Measurements from ENCODE around the gene PSKH1. TPM values are rescaled to one million over a fixed set of nuclear protein-coding genes. Genes with fewer than 3 reads are reported as not detected.

Gene PSKH1
- total RNA-seq, 1 experiment from 2014 or later, result 24.2 TPM

DNA sequence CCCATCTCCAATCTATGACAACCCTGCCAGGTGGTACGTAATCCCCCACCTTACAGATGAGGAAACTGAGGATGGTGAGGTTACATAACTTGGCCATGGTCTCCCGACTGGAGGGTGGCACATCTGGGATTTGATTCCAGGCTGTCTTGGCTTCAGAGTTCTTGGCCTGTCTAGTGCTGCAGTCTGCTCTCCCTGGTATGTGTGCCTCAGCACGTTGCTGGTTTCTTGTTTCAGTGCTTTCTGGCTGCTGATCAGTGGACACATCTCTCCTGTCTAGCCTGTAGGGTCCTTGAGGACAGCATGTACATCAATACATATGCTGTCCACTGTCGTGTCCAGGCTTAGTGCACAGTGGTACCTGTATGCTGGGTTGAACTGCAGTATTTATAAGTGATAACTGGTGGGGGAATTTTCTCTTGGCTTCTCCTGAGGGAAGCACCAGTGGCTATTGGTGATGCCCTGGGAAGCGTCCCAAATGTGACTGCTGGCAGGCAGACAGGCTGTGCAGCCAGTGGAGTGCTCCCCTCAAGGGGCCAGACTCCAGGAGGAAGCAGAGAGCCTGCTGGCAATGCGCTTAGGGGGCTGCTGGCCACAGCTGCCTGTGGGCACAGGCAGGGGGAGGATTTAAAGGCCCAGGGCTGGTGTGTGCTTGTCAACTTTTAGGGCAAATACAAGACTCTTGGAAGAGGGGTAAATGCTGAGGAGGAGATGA is 24.2 kb downstream of the PSKH1 start:
- Histone ChIP-seq H3K36me3 (ENCODE audit: insufficient read depth, low read length, poor library complexity, severe bottlenecking) (no peaks in the 10 kb centered on the region), H3K4me3 (ENCODE audit: low read depth, low read length, poor library complexity, severe bottlenecking) (no peak overlapping the region), H3K4me1 (ENCODE audit: insufficient read depth, low read length, poor library complexity, severe bottlenecking) (no peaks in the 10 kb centered on the region), H3K27me3 (replicated peaks; ENCODE audit: insufficient read depth, low read depth, low read length, poor library complexity) (no peaks in the 10 kb centered on the region), H3K27ac (ENCODE audit: low read depth, low read length, poor library complexity, severe bottlenecking) (no peak overlapping the region), H3K9me3 (ENCODE audit: low read depth, low read length, poor library complexity, severe bottlenecking) (no peaks in the 10 kb centered on the region)
- POLR2A ChIA-PET (ENCODE audit: low non-redundant PET), result no interaction called here
- intact Hi-C loops (cut with micrococcal nuclease; ENCODE audit: unreplicated experiment), result no loop called here
- TF ChIP-seq EZH2 (IDR thresholded peaks at IDR 0.05; ENCODE audit: borderline replicate concordance, low read depth, low read length, poor library complexity, severe bottlenecking) (no peak), CTCF (conservative IDR thresholded peaks at IDR 0.05; ENCODE audit: low read depth, low read length) (no peak)
- CTCF ChIA-PET, result no interaction called here
- DNase-seq (ENCODE audit: low spot score), result no peak
- no TSS peak for BruUV-seq (replicated peaks)

DNA sequence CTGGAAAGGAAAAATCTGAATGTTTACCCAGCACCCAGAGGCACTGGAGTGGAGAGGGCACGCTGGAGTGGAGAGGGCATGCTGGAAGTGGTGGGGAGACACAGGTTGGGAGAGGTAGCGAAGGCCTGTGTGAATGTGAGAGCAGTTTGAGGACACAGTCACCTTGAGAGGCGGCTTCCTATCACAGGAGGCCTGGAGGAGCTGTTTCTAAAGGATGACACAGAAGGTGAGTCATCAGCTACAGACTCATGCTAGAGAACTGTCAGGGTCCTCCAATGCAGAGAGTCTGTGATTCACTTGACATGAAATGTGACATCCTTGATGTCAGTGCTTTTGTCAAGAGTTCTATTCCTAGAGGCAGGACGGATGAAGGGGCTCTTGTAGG is 24.8 kb downstream of the PSKH1 start:
- TF ChIP-seq CTCF (conservative IDR thresholded peaks at IDR 0.05; ENCODE audit: low read depth, low read length) (no peak), EZH2 (IDR thresholded peaks at IDR 0.05; ENCODE audit: borderline replicate concordance, low read depth, low read length, poor library complexity, severe bottlenecking) (no peak)
- DNase-seq (ENCODE audit: low spot score), result peak; percentile 46
- Histone ChIP-seq H3K36me3 (ENCODE audit: insufficient read depth, low read length, poor library complexity, severe bottlenecking) (no peaks in the 10 kb centered on the region), H3K27me3 (replicated peaks; ENCODE audit: insufficient read depth, low read depth, low read length, poor library complexity) (no peaks in the 10 kb centered on the region), H3K27ac (ENCODE audit: low read depth, low read length, poor library complexity, severe bottlenecking) (no peak overlapping the region), H3K4me1 (ENCODE audit: insufficient read depth, low read length, poor library complexity, severe bottlenecking) (no peaks in the 10 kb centered on the region), H3K9me3 (ENCODE audit: low read depth, low read length, poor library complexity, severe bottlenecking) (no peaks in the 10 kb centered on the region), H3K4me3 (ENCODE audit: low read depth, low read length, poor library complexity, severe bottlenecking) (no peak overlapping the region)
- intact Hi-C loops (cut with micrococcal nuclease; ENCODE audit: unreplicated experiment), result no loop called here
- CTCF ChIA-PET, result interaction anchor here (0.8 kb wide), 1 partner anchor 101 kb away, joined by 3 read pairs; no protein-coding TSS in a partner anchor
- POLR2A ChIA-PET (ENCODE audit: low non-redundant PET), result no interaction called here
- no TSS peak for BruUV-seq (replicated peaks)

DNA sequence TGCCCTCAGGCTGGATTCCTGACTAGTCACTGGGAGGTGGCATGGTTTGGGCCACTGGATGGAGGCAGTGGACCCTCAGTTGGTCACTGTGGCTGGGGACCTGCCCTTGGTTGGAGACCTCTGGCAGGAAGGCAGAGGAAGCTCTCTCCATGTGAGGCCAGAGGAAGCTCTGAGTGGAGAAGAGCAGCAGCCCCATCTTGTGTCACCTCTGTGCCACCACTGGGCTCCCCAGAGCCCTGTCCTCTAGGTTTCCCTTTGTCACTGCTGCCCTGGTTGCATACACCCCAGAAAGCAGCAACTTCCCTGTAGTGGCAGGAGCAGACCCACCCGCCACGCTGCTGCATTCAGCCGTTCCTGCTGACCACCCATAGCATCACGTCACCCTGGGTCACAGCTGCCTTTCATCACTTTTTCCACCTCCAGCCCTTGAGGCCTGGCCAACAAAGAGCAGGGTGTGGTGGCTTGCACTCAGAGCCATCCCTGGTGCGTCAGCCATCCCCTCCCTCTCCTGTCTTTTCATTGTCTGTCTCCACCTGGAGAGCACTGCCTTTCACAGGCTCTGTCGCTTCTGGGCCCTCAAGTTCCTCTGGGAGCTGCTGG is 26.7 kb downstream of the PSKH1 start:
- Histone ChIP-seq H3K36me3 (ENCODE audit: insufficient read depth, low read length, poor library complexity, severe bottlenecking) (no peaks in the 10 kb centered on the region), H3K27ac (ENCODE audit: low read depth, low read length, poor library complexity, severe bottlenecking) (no peak overlapping the region), H3K9me3 (ENCODE audit: low read depth, low read length, poor library complexity, severe bottlenecking) (no peaks in the 10 kb centered on the region), H3K4me1 (ENCODE audit: insufficient read depth, low read length, poor library complexity, severe bottlenecking) (no peaks in the 10 kb centered on the region), H3K4me3 (ENCODE audit: low read depth, low read length, poor library complexity, severe bottlenecking) (no peak overlapping the region), H3K27me3 (replicated peaks; ENCODE audit: insufficient read depth, low read depth, low read length, poor library complexity) (no peaks in the 10 kb centered on the region)
- intact Hi-C loops (cut with micrococcal nuclease; ENCODE audit: unreplicated experiment), result no loop called here
- no peak for DNase-seq (ENCODE audit: low spot score)
- no peak for TF ChIP-seq EZH2 (IDR thresholded peaks at IDR 0.05; ENCODE audit: borderline replicate concordance, low read depth, low read length, poor library complexity, severe bottlenecking)
- TF ChIP-seq CTCF (conservative IDR thresholded peaks at IDR 0.05; ENCODE audit: low read depth, low read length), result no peak
- CTCF ChIA-PET, result interaction anchor here (0.6 to 0.7 kb wide), 2 partner anchors 9 to 79 kb away, joined by 3 to 4 read pairs; no protein-coding TSS in a partner anchor
- BruUV-seq (replicated peaks), result no TSS peak
- POLR2A ChIA-PET (ENCODE audit: low non-redundant PET), result no interaction called here

All from A673 (cell line).